A204.1 (cell line): Measurements from ENCODE around the gene CEP131.

Experiments used
- FAIRE-seq: peaks from 2 replicates; lab custom pipeline; 2012; peaks lifted over from hg19 to GRCh38; lab: Jason Lieb, UNC

CEP131 gene

GRCh38 chr17:81222906-81223761, at the start of gene CEP131:
Gene CEP131, minus strand, starts transcription at chr17:81222965. Its CDS starts 2,909 bp downstream, at chr17:81220056.
- peak; percentile 9 for FAIRE-seq

- FAIRE-seq: no peak
These were observed 48.5 kb upstream of the CEP131 start for GRCh38 chr17:81271226-81271625.

GRCh38 chr17:81270279-81270678, 47.5 kb upstream of the CEP131 start:
- no peak for FAIRE-seq

DNA sequence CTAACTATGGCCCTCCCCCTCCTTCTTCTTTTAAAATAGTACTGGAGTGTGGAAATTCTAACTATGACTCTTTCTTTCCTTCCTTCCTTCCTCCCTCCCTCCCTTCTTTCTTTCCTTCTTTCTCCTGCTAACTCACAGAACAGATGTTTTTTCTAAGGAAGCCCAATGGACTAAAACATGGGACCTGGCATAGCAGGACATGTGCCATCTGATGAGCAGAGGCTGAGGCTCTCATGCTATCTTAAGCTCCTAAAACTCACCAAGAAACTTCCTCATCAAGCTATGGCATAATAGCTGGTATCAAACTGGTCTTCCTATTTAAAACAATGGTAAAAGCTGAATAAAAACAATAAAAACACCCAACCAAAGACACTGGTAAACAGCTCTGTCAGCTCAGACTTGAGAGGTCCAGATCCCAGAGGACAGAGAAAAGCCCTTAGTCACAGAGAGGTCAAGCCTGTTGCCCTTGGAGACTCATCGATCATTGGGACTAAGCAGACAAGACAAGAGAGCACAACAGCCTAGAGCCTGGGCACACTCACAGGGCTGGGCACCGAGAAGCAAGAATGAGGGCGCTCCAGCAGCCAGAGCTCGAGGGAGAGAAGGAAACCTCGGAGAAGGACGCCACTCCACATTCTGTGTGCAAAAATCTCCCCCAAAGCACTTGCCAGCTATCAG, 44.8 kb upstream of the CEP131 start:
- FAIRE-seq: no peak

- no peak for FAIRE-seq
These were observed 42.8 kb upstream of the CEP131 start for GRCh38 chr17:81265576-81265975.

DNA sequence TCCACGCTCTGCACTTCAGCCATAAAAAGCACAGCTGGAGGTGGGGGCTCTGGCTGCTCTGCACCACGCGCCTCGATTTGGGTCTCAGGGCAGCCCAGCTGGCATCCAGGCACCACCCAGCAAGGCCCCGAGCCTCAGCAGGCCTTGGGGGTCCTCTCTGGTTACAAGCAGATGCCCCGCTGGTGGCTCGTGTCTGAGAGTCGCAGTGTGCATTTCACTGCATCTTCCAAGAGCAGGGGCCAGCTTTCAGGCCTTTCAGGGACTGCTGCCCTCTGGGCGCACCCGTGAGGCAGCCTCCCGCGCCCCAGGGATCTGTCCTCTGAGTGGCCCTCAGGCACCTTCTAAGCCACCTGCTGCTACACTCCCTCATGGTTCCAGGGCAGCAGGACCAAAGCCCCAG, 41.9 kb upstream of the CEP131 start:
- FAIRE-seq: no peak

DNA sequence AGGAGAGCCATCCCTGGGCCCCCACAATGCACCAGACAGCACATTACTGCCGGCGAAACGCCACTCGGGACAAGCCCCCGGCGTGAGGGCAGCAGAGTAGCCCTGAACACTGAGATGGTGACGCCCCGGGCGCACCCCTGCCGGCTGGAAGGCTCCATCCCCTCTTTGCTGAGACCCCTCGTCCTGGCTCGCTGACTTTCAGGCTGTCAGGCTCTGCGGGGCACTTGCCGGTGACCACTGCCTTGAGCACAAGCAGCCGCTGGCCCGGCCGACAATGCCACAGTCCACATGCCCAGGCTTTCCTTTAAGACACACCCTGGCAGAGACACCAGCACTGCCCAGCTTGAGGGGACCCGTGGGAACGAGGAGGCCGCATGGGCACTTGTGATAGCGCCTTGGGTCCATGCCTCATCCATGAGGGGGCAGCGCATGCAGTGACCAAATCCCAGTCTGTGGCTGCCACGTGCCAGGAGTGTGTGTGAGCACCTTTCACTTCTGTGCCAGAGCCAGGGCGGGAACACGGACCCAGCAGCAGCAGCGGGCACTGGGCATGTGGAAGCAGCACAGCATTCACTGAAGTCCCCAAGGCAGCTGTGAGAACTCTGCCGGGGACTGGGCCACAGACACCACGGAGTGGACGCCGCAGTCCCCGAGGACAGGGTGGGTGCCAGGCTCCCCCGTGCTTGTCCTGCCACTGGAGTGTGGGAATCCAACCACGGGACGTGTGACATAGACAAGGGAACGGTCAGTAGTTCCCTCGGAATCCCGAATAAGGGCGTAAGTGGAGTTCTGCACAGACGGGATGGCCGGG, 40.8 kb upstream of the CEP131 start:
- FAIRE-seq: no peak

GRCh38 chr17:81261582-81262336, 39.0 kb upstream of the CEP131 start:
- no peak for FAIRE-seq

- FAIRE-seq: no peak
These were observed 38.3 kb upstream of the CEP131 start for GRCh38 chr17:81261096-81261495.

DNA sequence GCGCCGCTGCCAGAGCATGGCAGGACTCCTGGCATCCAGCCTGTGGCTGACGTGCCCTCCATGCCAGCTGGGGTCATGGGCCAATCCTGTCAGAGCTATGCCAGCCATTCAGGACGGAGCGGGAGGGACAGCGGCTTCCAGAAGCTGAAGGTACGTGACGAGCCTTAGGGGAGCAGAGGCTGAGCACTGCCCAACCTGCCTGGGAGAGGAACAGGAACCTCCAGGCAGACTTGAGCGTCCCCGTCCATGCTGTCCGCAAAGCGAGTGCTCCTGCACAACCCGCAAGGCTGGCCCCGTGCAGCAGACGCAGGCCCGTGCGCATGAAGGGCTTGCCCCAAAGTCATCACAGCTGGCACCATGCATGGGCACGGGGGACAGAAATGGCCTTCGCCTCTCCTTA, 37.9 kb upstream of the CEP131 start:
- FAIRE-seq: no peak

- no peak for FAIRE-seq
These were observed 37.4 kb upstream of the CEP131 start for GRCh38 chr17:81260171-81260570.

- no peak for FAIRE-seq
These were observed 36.4 kb upstream of the CEP131 start for GRCh38 chr17:81259058-81259605.

DNA sequence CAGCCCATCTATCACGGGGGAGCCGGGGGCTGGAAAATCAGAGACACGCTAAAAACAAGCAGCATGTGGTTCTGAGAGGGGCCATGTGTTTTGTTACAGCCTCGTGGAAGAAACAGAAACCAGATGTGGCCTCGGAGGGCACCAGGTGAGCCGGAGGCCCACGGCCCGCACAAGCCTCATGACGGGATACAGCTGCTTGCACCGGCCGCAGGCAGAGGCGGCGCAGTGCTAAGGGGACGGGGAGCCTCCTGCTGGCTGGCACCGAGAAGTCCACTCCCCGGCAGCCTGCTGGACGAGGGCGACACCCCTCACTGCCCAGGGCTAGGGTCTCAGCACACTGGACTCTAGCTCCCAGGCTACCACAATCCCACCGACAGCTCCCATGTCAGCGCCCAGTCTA, 35.5 kb upstream of the CEP131 start:
- no peak for FAIRE-seq

GRCh38 chr17:81257533-81257932, 34.8 kb upstream of the CEP131 start:
- no peak for FAIRE-seq

DNA sequence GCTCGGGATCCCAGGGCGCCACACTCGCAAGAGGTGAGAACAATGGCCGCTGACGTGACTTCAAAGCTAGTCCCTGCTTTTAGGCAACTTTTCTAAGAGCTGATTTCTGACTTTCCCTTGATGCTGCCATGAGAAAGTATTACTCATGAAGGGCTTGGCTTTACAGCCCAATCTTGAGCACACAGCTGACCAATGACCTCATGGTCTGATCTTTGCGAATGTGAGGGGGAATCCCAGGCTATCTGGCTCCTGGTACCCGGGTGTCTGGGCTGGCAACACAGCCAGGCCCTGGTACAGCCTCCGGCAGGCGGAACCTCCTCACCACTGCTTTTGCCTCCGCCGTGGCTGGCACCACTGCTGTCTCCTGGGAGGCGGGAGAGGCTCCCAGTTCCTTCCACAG, 33.9 kb upstream of the CEP131 start:
- no peak for FAIRE-seq

DNA sequence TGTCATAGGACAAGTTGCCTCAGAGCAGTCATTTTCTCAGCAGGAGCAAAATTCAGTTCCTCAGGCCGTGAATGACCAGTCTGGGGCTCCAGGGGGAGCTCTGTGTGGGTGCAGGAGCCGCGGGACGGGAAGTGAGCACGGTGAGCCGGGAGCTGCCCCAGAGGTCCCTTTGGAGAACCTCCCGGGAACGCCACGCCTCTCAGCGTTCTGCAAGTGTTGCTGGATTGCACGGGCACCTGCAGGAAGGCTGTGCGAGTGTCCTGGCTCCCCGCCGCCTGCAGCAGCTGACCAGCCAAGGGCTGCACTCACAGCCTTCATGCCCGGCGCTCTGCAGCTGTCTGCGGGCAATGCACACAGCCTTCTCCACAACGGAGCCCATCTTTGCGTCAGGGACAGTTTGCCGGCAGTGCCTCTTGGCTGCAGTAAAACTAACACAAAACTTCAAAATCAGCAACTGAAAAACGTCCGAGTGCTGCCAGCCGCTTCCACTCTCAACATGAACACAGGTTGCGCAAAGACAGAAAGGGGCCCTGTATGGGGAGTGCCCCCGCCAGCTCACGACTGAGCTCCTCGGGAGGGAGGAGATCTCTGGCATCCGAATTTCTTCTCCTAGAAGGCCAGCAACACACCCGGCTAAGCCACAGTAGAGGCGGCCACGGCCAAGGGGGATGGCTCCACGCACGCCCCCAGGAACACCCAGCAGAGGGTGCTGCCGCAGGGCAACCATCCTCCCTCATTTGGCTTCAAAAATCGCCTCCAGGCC, 32.4 kb upstream of the CEP131 start:
- no peak for FAIRE-seq

- no peak for FAIRE-seq
These were observed 30.8 kb upstream of the CEP131 start for GRCh38 chr17:81253358-81254131.

GRCh38 chr17:81252987-81253329, 30.2 kb upstream of the CEP131 start:
- no peak for FAIRE-seq

DNA sequence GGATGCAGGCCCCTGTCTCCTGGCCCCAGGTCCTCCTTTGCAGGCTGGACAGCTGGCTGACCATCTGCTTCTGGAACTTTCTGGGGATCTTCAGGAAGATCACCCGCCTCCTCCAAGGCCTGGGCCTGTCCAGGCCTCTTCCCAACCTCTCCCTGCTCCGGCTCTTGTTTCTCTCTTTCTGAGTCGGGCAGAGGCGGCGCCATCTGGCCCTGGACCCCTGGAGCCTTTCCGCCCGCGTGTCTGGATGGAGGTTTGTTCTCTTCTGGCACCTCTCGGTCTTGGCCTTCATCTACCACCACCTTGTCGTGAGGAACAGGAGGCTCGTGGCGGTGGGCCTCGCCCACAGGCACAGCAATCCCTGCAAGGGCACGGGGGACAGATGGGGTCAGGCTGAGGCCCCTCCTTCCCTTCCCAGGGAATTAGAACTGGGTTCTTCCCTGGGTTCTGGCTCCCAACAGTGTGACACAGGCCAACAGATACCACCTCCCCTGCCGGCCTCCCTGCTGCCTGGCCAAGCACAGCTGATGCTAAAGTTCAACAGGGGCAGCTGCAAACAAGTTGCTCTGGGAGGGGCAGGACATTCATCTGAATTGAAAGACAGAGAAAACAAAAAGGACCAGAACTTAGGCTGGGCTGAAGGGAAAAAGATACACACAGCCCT, 29.7 kb upstream of the CEP131 start:
- no peak for FAIRE-seq
